Right renal cortex interstitium (tissue), 3 donors: ENCODE data around the gene SPRR2A. TPM values are rescaled to one million over a fixed set of nuclear protein-coding genes. Genes with fewer than 3 reads are reported as not detected.
"Not testable (repeated sequence)": the region's sequence is repeated elsewhere in the genome, so short reads cannot be mapped to it uniquely, and the experiment has no call there.

Experiments used
- DNase-seq, 3 donors: peaks; one replicate each; pipeline ENCODE4 v3.0.0-alpha.2; 2013; ENCODE audit warnings: low read depth in 3 of 3, low spot score in 2 of 3
- polyA plus RNA-seq, 3 donors: library from polyadenylated mRNA; unstranded; fragments of 120-200 nt; gene quantifications; one replicate each; pipeline ENCODE4 v1.2.1, GENCODE V29; 2013; ENCODE audit not compliant: insufficient read length in 3 of 3

SPRR2A gene
- polyA plus RNA-seq, 3 donors, result not detected

DNA sequence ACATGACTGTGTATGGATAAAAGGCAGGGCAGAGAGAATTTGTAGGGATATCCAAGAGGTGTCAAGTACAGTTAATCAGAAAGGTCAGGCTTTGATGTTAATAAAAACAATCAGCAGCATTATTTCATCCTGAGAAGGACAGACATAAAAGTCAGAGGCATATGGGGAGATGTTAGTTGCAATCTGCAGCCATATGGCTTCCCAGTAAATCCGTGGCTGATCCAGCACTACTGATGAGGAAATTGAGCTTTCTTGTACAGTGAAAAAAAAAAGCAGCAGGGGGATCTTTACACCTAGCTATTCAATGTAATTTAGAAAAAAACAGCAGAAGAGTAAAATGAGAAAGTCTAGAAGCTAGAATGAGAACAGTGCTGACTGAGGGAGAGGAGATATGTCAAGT, 28.5 kb downstream of the SPRR2A start:
- DNase-seq, result no peak

GRCh38 chr1:153025797-153026196, 31.5 kb downstream of the SPRR2A start:
- no peak for DNase-seq

DNA sequence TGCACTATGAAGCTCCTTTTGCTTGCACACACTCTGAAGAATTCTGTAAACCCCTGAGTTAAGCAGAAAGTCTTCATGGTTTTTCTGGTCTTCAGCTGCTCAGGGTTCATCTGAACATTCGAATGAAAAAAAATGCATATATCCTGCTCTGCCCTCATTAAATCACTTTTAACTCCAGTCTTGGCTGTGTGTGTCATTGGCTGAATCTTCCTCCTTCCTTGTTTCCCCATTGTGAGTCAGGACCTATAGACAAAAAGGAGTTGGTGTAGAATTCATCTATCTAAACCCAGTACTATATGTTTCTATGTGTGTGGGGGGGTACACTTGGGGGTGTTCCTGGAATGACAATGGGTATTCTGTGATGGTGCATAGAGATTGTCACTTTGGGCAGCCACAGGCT, 32.9 kb downstream of the SPRR2A start:
- DNase-seq, result no peak

DNA sequence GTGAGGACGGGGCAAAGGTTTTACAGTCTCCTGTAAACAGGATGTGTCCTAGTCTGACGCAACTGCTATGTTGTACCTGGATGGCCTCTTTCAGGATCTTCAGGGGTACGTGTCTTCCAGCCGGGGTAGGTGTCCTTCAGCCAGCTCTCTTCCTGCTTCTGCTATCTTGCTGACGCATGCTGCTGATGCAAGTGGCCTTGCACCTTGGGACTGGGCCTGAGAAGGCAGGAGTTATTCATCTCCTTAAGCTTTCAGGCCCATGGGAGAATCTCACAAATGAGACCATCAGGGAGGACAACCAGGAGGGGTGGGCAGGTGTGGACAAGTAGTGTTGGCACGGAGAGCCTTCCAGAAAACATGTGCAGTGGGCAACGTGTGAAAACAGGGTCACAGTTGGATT, 34.2 kb downstream of the SPRR2A start:
- DNase-seq, result no peak

- not testable (repeated sequence) for DNase-seq
These were observed 35.0 kb downstream of the SPRR2A start for GRCh38 chr1:153022340-153022739.

DNA sequence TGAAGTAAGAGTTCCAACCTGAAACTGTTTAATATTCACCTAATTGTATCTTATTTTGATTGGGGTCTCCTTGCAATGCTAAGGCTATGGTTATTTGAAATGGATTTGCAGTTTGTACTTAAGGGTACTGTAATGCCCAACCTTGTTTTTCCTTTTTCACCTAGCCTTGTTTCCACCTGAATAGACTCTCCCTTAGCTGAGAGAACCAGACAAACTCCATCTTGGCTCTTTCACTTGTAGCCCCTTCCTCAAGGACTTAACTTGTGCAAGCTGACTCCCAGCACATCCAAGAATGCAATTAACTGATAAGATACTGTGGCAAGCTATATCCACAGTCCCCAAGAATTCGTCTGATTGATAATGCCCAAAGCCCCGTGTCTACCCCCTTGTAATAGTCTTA, 35.5 kb downstream of the SPRR2A start:
- DNase-seq, result not testable (repeated sequence)

DNA sequence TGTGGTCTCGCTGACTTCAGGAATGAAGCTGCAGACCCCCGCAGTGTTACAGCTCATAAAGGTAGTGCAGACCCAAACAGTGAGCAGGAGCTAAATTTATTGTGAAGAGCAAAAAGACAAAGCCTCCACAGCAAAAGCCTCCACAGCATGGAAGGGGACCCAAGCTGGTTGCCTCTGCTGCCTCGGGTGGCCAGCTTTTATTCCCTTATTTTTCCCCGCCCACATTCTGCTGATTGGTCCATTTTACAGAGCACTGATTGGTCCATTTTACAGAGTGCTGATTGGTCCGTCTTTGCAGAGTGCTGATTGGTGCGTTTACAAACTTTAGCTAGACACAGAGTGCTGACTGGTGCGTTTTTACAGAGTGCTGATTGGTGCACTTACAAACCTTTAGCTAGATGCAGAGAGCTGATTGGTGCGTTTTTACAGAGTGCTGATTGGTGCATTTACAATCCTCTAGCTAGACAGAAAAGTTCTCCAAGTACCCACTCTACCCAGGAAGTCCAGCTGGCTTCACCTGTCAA, 46.0 kb downstream of the SPRR2A start:
- not testable (repeated sequence) for DNase-seq

Other genes with a start within 250 kb of the SPRR2A start
- not detected for gene LCE1B, start 245.5 kb downstream of the SPRR2A start, polyA plus RNA-seq
- gene LCE1A, start 230.0 kb downstream of the SPRR2A start, polyA plus RNA-seq, result not detected
- gene LCE6A, start 214.7 kb downstream of the SPRR2A start, polyA plus RNA-seq, result not detected
- not detected for gene LCE7A, start 197.5 kb downstream of the SPRR2A start, polyA plus RNA-seq
- gene SMCP, start 179.2 kb downstream of the SPRR2A start, polyA plus RNA-seq, result not detected
- under 1 TPM in 2 of 3 donors, not detected in 1; 0.21 to 0.42 TPM for gene IVL, start 149.0 kb downstream of the SPRR2A start, polyA plus RNA-seq
- not detected for gene SPRR5, start 110.3 kb downstream of the SPRR2A start, polyA plus RNA-seq
- not detected for gene SPRR4, start 86.9 kb downstream of the SPRR2A start, polyA plus RNA-seq
- not detected for gene SPRR1A, start 73.4 kb downstream of the SPRR2A start, polyA plus RNA-seq
- gene SPRR3, start 55.8 kb downstream of the SPRR2A start, polyA plus RNA-seq, result under 1 TPM in 1 of 3 donors, not detected in 2; 0.21 TPM
- not detected for gene SPRR1B, start 26.3 kb downstream of the SPRR2A start, polyA plus RNA-seq
- not detected for gene SPRR2D, start 16.4 kb downstream of the SPRR2A start, polyA plus RNA-seq
- not detected for gene SPRR2B, start 14.1 kb upstream of the SPRR2A start, polyA plus RNA-seq
- gene SPRR2E, start 37.0 kb upstream of the SPRR2A start, polyA plus RNA-seq, result not detected
- gene SPRR2F, start 56.0 kb upstream of the SPRR2A start, polyA plus RNA-seq, result not detected
- not detected for gene SPRR2G, start 93.4 kb upstream of the SPRR2A start, polyA plus RNA-seq
- gene LELP1, start 145.9 kb upstream of the SPRR2A start, polyA plus RNA-seq, result not detected
- not detected for gene PRR9, start 160.1 kb upstream of the SPRR2A start, polyA plus RNA-seq
- not detected for gene LORICRIN, start 202.2 kb upstream of the SPRR2A start, polyA plus RNA-seq